ENCODE measurements around the gene PTGDS. TPM values are rescaled to one million over a fixed set of nuclear protein-coding genes. Genes with fewer than 3 reads are reported as not detected.

PTGDS gene
- total and polyA plus RNA-seq, 10 of the 15 experiments (the other 5 are each of a cell fraction or from before 2014, with no cell fraction given) = not detected

DNA sequence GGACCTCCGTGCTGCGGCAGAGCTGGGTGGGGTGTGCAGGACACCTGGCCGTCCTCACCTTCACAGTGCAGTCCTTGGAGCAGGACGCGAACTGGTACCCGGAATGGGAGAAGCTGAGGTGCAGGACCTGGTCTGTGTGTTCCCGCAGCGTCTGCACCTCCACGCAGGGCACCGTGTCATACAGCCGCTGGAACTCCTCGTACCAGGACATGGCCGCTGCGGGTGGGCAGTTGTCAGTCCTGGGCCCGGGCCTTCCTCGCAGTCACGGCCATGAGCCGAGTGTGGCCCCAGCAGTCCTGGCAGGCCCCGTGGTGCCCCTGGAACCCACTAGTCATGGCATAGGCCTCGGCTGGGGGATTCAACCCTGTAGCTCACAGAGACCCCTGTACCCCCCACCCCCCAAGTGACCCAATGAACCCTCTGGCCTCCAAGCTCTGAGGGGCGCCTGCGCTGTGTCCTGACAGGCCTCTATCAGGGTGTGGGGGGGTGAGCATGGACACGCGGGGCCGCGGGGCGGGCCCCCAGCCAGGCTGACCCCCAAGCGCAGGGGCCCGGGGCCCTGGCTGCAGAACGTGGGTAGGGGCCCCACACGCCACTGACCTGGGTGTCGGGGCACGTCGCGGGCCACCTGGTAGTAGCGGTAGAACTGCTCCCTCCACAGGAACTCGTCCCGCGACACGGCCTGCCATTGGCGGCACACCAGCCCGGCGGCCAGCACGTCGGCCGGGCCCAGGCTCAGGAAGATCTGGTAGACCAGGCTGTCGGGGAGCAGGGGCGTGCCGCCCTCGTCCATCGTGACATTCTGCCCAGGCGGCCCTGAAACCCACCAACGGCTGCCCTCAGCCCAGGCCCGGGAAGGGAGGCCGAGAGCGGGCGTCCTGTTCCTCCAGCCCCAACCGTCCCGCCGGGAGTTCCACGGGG is 33.8 kb upstream of the PTGDS start:
- peak; percentile 46 for ATAC-seq
- H3K36me3 ChIP-seq (ENCODE audit: control insufficient read depth in 2 of 2, insufficient read depth in 2 of 2, low read length in 1 of 2) = peaks cover under 1 to 26% of the 10 kb centered on the region in 2 experiments; a peak in 3 of 4 replicates
- DNase-seq (ENCODE audit: low read depth, low spot score) = no peak
- no peaks in the 10 kb centered on the region for H3K9me3 ChIP-seq (replicated peaks; ENCODE audit: control insufficient read depth, insufficient read depth, low read length)
- peak overlapping the region; percentile 81 for H3K4me2 ChIP-seq (ENCODE audit: control insufficient read depth, insufficient read depth)
- no peaks in the 10 kb centered on the region for H4K20me1 ChIP-seq (ENCODE audit: control insufficient read depth, insufficient read depth)
- no peak for FAIRE-seq
- H3K27ac ChIP-seq (ENCODE audit: control insufficient read depth, insufficient read depth) = peak overlapping the region; percentile 91
- H3K27me3 ChIP-seq (replicated peaks in 1 of 2; ENCODE audit: control insufficient read depth in 2 of 2, insufficient read depth in 2 of 2, low read length in 1 of 2) = no peaks in the 10 kb centered on the region
- intact Hi-C loops (cut with micrococcal nuclease; ENCODE audit: unreplicated experiment) = loop anchor here (1.0 to 10.0 kb wide), 3 partner anchors 48 to 149 kb away; partner anchors contain the start of genes CCDC183, MAMDC4 and TMEM141
- ChIA-PET RAD21 (ENCODE audit: unreplicated experiment) (interaction anchor here (1.2 kb wide), 1 partner anchor 45 kb away, joined by 5 read pairs; no protein-coding TSS in a partner anchor), CTCF (interaction anchor here (1.0 to 2.5 kb wide), 4 partner anchors 57 to 124 kb away, joined by 3 to 12 read pairs (median 4); partner anchors contain the start of genes AJM1 and TRAF2), POLR2A (interaction anchor here (1.2 to 2.5 kb wide), 3 partner anchors 41 to 96 kb away, joined by 5 to 6 read pairs (median 5); partner anchors contain the start of gene TRAF2), SMC1A (ENCODE audit: uncharacterized antibody, unreplicated experiment) (interaction anchor here (0.8 kb wide), 1 partner anchor 153 kb away, joined by 3 read pairs; the partner anchor contains the start of gene TMEM141)
- in situ Hi-C loops (cut with MboI) = no loop called here
- no TSS peak for BruUV-seq (replicated peaks)
- H3K4me1 ChIP-seq (ENCODE audit: control insufficient read depth, insufficient read depth, low read length) = peaks cover 4% of the 10 kb centered on the region
- 30% methylated on average over 56 of the region's 61 CpGs for WGBS (ENCODE audit: insufficient coverage, insufficient replicate concordance, low lambda C conversion rate, missing lambda C conversion rate)
- H3K4me3 ChIP-seq = peak overlapping the region; percentile 98
- H3K79me2 ChIP-seq (ENCODE audit: control insufficient read depth, insufficient read depth, low read length) = peaks cover 19% of the 10 kb centered on the region
- H3K9ac ChIP-seq (ENCODE audit: control insufficient read depth, insufficient read depth, low read length) = peak overlapping the region; percentile 85
- peak overlapping the region; percentile 6 for H2AFZ ChIP-seq (ENCODE audit: control insufficient read depth, low read depth, low read length)
- TF ChIP-seq MYB (IDR thresholded peaks at IDR 0.05; ENCODE audit: borderline replicate concordance, low read depth, low read length) (no peak), RELA (IDR thresholded peaks at IDR 0.05; ENCODE audit: borderline replicate concordance, partially characterized antibody) (no peak), NBN (IDR thresholded peaks at IDR 0.05) (no peak), CEBPB (IDR thresholded peaks at IDR 0.05; ENCODE audit: borderline replicate concordance in 1 of 2, low read depth in 2 of 2, low read length in 2 of 2) (no peak), BACH1 (IDR thresholded peaks at IDR 0.05; ENCODE audit: borderline replicate concordance) (no peak), YY1 (IDR thresholded peaks at IDR 0.05; ENCODE audit: low read depth, low read length) (0 out of 2 replicates have a peak, but pooled peaks have one; percentile 5), KAT2A (conservative IDR thresholded peaks at IDR 0.05; ENCODE audit: control insufficient read depth, low read depth, low read length) (no peak), SIN3A (IDR thresholded peaks at IDR 0.05; ENCODE audit: low read depth, low read length) (peak; percentile 35; the same call in 1 of the 2 replicates), POLR2AphosphoS2 (IDR thresholded peaks at IDR 0.05; ENCODE audit: low read depth, low read length) (no peak; the same call in 1 of the 2 replicates)
- TF ChIP-seq, protein P1, sequence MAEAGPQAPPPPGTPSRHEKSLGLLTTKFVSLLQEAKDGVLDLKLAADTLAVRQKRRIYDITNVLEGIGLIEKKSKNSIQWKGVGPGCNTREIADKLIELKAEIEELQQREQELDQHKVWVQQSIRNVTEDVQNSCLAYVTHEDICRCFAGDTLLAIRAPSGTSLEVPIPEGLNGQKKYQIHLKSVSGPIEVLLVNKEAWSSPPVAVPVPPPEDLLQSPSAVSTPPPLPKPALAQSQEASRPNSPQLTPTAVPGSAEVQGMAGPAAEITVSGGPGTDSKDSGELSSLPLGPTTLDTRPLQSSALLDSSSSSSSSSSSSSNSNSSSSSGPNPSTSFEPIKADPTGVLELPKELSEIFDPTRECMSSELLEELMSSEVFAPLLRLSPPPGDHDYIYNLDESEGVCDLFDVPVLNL (IDR thresholded peaks at IDR 0.05; ENCODE audit: low read depth, low read length) = no peak
- TF ChIP-seq, protein P2, sequence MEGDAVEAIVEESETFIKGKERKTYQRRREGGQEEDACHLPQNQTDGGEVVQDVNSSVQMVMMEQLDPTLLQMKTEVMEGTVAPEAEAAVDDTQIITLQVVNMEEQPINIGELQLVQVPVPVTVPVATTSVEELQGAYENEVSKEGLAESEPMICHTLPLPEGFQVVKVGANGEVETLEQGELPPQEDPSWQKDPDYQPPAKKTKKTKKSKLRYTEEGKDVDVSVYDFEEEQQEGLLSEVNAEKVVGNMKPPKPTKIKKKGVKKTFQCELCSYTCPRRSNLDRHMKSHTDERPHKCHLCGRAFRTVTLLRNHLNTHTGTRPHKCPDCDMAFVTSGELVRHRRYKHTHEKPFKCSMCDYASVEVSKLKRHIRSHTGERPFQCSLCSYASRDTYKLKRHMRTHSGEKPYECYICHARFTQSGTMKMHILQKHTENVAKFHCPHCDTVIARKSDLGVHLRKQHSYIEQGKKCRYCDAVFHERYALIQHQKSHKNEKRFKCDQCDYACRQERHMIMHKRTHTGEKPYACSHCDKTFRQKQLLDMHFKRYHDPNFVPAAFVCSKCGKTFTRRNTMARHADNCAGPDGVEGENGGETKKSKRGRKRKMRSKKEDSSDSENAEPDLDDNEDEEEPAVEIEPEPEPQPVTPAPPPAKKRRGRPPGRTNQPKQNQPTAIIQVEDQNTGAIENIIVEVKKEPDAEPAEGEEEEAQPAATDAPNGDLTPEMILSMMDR (IDR thresholded peaks at IDR 0.05 in 2 of 3, conservative IDR thresholded peaks at IDR 0.05 in 1 of 3; ENCODE audit: control insufficient read depth in 2 of 3, extremely low read depth in 1 of 3, insufficient read depth in 1 of 3, low read depth in 3 of 3, low read length in 3 of 3) = 0 out of 6 replicates have a peak, but pooled peaks of 1 of the 3 experiments have one; percentile 13
- TF ChIP-seq, protein P3, sequence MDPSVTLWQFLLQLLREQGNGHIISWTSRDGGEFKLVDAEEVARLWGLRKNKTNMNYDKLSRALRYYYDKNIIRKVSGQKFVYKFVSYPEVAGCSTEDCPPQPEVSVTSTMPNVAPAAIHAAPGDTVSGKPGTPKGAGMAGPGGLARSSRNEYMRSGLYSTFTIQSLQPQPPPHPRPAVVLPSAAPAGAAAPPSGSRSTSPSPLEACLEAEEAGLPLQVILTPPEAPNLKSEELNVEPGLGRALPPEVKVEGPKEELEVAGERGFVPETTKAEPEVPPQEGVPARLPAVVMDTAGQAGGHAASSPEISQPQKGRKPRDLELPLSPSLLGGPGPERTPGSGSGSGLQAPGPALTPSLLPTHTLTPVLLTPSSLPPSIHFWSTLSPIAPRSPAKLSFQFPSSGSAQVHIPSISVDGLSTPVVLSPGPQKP (IDR thresholded peaks at IDR 0.05; ENCODE audit: low read depth, low read length) = 0 out of 2 replicates have a peak, but pooled peaks have one; percentile 3
- TF ChIP-seq, protein P4, sequence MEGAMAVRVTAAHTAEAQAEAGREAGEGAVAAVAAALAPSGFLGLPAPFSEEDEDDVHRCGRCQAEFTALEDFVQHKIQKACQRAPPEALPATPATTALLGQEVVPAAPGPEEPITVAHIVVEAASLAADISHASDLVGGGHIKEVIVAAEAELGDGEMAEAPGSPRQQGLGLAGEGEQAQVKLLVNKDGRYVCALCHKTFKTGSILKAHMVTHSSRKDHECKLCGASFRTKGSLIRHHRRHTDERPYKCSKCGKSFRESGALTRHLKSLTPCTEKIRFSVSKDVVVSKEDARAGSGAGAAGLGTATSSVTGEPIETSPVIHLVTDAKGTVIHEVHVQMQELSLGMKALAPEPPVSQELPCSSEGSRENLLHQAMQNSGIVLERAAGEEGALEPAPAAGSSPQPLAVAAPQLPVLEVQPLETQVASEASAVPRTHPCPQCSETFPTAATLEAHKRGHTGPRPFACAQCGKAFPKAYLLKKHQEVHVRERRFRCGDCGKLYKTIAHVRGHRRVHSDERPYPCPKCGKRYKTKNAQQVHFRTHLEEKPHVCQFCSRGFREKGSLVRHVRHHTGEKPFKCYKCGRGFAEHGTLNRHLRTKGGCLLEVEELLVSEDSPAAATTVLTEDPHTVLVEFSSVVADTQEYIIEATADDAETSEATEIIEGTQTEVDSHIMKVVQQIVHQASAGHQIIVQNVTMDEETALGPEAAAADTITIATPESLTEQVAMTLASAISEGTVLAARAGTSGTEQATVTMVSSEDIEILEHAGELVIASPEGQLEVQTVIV (IDR thresholded peaks at IDR 0.05; ENCODE audit: borderline replicate concordance, partially characterized antibody) = no peak
